Epithelial cell of proximal tubule (primary cell): ENCODE results near the gene BLCAP. TPM values are rescaled to one million over a fixed set of nuclear protein-coding genes. Genes with fewer than 3 reads are reported as not detected.

Experiments
- DNase-seq: peaks from one replicate; pipeline ENCODE4 v3.0.0-alpha.2; 2011; ENCODE audit warnings: low read depth
- H3K4me3 ChIP-seq: 2 replicates; pipeline ENCODE4 v1.5.1; 2011; ENCODE audit warnings: low read depth, mild to moderate bottlenecking, low read length
- total RNA-seq: library from RNA; depleted of rRNA; stranded (reverse); fragments of >200 nt; gene quantifications from 2 replicates; pipeline ENCODE4 v1.2.3, GENCODE V29; 2015
- TF ChIP-seq, protein P1 (sequence below): conservative IDR thresholded peaks from 2 replicates; pipeline ENCODE4 v1.5.1; 2012; ENCODE audit warnings: low read depth, mild to moderate bottlenecking, low read length

Gene BLCAP
- total RNA-seq, 1 donor from 2014 or later, result 25.3 TPM

DNA sequence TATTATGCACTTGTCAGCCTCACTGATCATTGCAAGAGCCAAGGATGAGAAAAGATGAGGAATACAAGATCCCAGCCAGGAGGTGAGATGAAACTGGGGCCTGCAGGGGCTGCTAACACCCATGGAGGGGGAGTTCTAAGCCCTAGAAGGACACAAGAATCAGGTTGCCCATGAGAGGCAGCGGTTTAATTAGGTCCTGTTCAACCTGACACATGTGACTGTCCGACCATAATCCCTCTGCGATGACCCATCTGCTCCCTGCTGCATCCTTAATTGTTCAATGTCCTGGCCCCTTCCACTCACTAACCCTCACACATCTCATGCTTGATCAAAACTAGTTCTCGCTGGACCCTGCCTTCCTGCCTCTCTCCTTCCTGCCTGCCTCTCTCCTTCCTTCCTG is 58.8 kb downstream of the BLCAP start:
- TF ChIP-seq, protein P1, sequence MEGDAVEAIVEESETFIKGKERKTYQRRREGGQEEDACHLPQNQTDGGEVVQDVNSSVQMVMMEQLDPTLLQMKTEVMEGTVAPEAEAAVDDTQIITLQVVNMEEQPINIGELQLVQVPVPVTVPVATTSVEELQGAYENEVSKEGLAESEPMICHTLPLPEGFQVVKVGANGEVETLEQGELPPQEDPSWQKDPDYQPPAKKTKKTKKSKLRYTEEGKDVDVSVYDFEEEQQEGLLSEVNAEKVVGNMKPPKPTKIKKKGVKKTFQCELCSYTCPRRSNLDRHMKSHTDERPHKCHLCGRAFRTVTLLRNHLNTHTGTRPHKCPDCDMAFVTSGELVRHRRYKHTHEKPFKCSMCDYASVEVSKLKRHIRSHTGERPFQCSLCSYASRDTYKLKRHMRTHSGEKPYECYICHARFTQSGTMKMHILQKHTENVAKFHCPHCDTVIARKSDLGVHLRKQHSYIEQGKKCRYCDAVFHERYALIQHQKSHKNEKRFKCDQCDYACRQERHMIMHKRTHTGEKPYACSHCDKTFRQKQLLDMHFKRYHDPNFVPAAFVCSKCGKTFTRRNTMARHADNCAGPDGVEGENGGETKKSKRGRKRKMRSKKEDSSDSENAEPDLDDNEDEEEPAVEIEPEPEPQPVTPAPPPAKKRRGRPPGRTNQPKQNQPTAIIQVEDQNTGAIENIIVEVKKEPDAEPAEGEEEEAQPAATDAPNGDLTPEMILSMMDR, result no peak
- no peak for DNase-seq
- no peak overlapping the region for H3K4me3 ChIP-seq

Other genes with a start within 250 kb of the BLCAP start
- gene MANBAL, start 238.2 kb downstream of the BLCAP start, total RNA-seq, result 18.7 and 41.6 TPM in 2 replicates
- gene SRC, start 181.7 kb downstream of the BLCAP start, total RNA-seq, result 32.5 and 37.8 TPM in 2 replicates
- 41.0 and 65.2 TPM in 2 replicates for gene NNAT, start 6.6 kb downstream of the BLCAP start, total RNA-seq
- 25.6 and 32.0 TPM in 2 replicates for gene CTNNBL1, start 166.2 kb upstream of the BLCAP start, total RNA-seq